ENCODE data around the gene DIRAS1.
"Not testable (repeated sequence)": the region's sequence is repeated elsewhere in the genome, so short reads cannot be mapped to it uniquely, and the experiment has no call there.

DIRAS1 gene

GRCh38 chr19:2691951-2692350 lies 29.2 kb downstream of the DIRAS1 start:
- TF ChIP-seq, protein P1, sequence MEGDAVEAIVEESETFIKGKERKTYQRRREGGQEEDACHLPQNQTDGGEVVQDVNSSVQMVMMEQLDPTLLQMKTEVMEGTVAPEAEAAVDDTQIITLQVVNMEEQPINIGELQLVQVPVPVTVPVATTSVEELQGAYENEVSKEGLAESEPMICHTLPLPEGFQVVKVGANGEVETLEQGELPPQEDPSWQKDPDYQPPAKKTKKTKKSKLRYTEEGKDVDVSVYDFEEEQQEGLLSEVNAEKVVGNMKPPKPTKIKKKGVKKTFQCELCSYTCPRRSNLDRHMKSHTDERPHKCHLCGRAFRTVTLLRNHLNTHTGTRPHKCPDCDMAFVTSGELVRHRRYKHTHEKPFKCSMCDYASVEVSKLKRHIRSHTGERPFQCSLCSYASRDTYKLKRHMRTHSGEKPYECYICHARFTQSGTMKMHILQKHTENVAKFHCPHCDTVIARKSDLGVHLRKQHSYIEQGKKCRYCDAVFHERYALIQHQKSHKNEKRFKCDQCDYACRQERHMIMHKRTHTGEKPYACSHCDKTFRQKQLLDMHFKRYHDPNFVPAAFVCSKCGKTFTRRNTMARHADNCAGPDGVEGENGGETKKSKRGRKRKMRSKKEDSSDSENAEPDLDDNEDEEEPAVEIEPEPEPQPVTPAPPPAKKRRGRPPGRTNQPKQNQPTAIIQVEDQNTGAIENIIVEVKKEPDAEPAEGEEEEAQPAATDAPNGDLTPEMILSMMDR (IDR thresholded peaks at IDR 0.05; ENCODE audit: low read depth, low read length): no peak
- no peak overlapping the region for H3K4me3 ChIP-seq (ENCODE audit: low read depth, low read length)

DNA sequence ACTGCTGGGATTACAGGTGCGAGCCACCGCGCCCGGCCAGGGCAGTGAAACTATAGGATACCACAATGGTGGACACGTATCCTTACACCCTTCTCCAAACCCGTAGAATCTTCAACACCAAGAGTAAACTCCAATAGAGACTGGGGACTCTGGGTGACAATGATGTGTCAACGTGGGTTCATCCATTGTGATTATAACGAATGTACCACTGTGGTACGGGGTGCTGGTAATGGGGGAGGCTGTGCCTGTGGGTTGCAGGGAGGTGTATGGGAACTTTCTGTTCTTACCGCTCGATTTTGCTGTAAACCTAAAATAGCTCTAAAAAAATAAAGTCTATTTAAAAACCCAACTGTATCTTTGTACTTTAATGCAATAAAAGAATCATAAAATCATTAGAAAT lies 30.3 kb downstream of the DIRAS1 start:
- H3K4me3 ChIP-seq (ENCODE audit: low read depth, low read length): no peak overlapping the region
- TF ChIP-seq, protein P1 (IDR thresholded peaks at IDR 0.05; ENCODE audit: low read depth, low read length): no peak

DNA sequence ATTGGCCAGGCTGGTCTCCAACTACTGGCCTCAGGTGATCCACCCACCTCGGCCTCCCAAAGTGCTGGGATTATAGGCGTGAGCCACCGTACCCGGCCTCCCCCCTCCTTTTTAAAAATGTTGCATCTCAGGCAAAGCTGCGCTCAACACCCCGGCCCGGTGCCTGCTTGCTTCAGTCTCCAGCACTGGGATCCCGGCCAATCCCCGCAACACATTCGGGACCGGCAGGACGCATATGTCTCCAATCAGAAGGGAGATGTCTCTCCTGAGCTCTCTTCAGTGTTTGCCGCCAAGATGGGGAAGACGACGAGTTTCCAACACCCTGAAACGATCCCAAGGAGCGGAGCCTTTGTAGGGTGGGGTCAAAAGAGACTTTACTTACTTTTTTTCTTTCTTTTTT lies 34.8 kb downstream of the DIRAS1 start:
- TF ChIP-seq, protein P1 (IDR thresholded peaks at IDR 0.05; ENCODE audit: low read depth, low read length): no peak
- no peak overlapping the region for H3K4me3 ChIP-seq (ENCODE audit: low read depth, low read length)

GRCh38 chr19:2685204-2685704 lies 35.9 kb downstream of the DIRAS1 start:
- TF ChIP-seq, protein P1 (IDR thresholded peaks at IDR 0.05; ENCODE audit: low read depth, low read length): no peak

DNA sequence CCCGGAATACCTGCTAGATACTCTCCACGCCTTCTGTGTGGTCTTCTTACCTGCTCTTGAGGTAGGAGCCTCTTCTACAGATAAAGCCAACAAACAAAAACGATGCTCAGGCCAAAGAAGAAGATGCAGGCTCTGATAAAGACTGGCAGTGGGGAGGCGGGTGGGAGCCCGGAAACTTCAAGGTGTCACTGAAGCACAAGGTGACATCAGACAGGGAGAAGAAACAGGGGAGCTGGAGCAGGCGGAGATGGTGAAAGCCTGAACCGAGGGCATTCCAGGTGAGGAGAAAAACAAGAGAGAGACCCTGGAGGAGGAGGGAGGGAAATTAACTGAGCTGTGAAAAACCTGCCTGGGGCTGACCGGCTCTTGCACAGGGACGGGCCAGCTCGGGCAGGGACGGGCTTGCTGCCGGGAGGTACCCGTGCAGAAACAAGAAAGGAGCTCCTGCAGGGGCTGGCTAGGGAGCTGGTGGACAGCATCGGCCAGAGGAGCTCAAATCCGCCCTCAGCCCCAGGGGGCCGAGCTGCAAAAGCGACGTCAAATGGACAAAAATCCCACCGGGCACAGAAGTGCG lies 37.7 kb downstream of the DIRAS1 start:
- TF ChIP-seq, protein P1 (IDR thresholded peaks at IDR 0.05; ENCODE audit: low read depth, low read length): no peak
- no peak overlapping the region for H3K4me3 ChIP-seq (ENCODE audit: low read depth, low read length)

More at GRCh38 chr19:2685204-2685704, 35.9 kb downstream of the DIRAS1 start:
- no peak overlapping the region for H3K4me3 ChIP-seq (ENCODE audit: low read depth, low read length)

DNA sequence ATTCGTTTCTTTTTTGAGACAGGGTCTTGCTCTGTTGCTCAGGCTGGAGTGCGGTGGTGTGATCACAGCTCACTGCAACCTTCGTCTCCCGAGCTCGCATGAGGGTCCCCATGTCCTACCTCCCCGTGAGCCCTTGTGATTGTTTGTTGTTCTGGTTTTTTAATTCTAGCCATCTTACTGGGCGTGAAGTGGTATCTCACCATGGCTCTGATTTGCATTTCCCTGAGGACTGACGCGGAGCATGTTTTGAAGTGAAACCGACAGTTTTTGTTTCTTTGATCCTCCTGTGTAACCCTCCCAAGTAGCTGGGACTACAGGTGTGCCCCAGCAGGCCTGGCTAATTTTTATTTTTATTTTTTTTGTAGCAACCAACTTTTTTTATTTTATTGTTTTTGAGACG lies 40.4 kb downstream of the DIRAS1 start:
- H3K4me3 ChIP-seq (ENCODE audit: low read depth, low read length): no peak overlapping the region
- TF ChIP-seq, protein P1 (IDR thresholded peaks at IDR 0.05; ENCODE audit: low read depth, low read length): no peak

DNA sequence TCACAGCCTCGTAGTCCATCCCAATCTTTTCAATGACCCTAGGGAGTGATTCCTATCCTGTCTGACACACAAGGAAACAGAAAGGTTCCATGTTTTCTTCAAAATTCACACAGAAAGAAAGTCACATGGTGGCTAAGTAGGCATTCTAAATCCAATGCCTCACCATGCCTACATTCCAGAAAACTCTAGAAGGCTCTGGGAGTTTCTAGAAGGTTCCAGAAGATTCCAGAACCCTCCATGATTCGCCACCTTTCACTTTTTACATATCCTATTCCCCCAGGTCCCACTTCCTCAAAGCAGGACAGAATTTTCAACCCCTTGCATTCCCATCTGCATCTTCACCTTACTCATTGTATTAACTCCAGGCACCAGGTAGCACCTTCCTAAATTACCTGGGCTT lies 41.7 kb downstream of the DIRAS1 start:
- TF ChIP-seq, protein P1 (IDR thresholded peaks at IDR 0.05; ENCODE audit: low read depth, low read length): no peak
- no peak overlapping the region for H3K4me3 ChIP-seq (ENCODE audit: low read depth, low read length)

DNA sequence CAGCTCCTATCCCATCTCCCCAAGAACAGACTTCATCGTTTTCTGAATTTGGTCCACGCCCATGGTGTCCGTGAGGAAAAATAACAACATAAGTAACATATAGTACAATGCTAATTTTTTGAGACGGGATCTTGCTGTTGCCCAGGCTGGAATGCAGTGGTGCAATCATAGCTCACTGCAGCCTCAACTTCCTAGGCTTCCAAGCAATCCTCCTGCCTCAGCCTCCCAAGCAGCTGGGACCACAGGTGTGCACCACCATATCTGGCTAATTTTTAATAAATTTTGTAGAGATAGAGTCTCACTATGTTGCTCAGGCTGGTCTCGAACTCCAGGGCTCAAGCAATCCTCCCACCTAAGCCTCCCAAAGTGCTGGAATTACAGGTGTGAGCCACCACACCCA lies 42.2 kb downstream of the DIRAS1 start:
- H3K4me3 ChIP-seq (ENCODE audit: low read depth, low read length): not testable (repeated sequence)
